CD4-positive, alpha-beta T cell (primary cell): ENCODE results near the gene CLSTN3. TPM values are rescaled to one million over a fixed set of nuclear protein-coding genes. Genes with fewer than 3 reads are reported as not detected.

Experiments used
- ATAC-seq: fragments of 200-7000 bp; cut with Tn5 transposase; one replicate; pipeline ENCODE4 v1.10.0; 2022; ENCODE audit warnings: mild to moderate bottlenecking; ENCODE audit not compliant: poor library complexity
- CTCF ChIA-PET: fragments of 350-600 bp; sonication (Branson Sonifier 250); formaldehyde crosslinking; loops from one replicate; lab custom pipeline; 2021; ENCODE audit warnings: antibody characterized with exemption, inconsistent platforms; lab: Charles Lee
- POLR2A ChIA-PET: fragments of 350-600 bp; sonication (Branson Sonifier 250); formaldehyde crosslinking; loops from one replicate; lab custom pipeline; 2021; ENCODE audit warnings: antibody characterized with exemption, inconsistent platforms; lab: Charles Lee
- DNase-seq, 14 experiments: peaks; one replicate each; pipeline ENCODE4 v3.0.0-alpha.2; 2013 to 2020; ENCODE audit warnings: mixed read lengths in 2 of 14
- H3K27ac ChIP-seq, 2 donors: one replicate each; pipeline versions ENCODE4 v1.5.1 to v1.7.0; 2013; ENCODE audit warnings: low read length in 2 of 2, low read depth in 1 of 2, mild to moderate bottlenecking in 1 of 2
- H3K27me3 ChIP-seq, 2 experiments: 1 replicate in 1 of 2; 2 replicates in 1 of 2; pipeline versions ENCODE4 v1.6.1 to v1.7.0; 2013; ENCODE audit warnings: low read length in 2 of 2, control low read depth in 1 of 2, mild to moderate bottlenecking in 1 of 2, moderate library complexity in 1 of 2; ENCODE audit not compliant: insufficient read depth in 2 of 2, control insufficient read depth in 1 of 2
- H3K36me3 ChIP-seq: one replicate; pipeline ENCODE4 v1.6.1; 2013; ENCODE audit warnings: low read length, control low read depth; ENCODE audit not compliant: insufficient read depth
- H3K4me1 ChIP-seq: one replicate; pipeline ENCODE4 v1.6.1; 2013; ENCODE audit warnings: low read length, control low read depth; ENCODE audit not compliant: insufficient read depth
- H3K4me3 ChIP-seq: one replicate; pipeline ENCODE4 v1.5.1; 2013; ENCODE audit warnings: mild to moderate bottlenecking, low read length, moderate library complexity
- H3K9me3 ChIP-seq, 2 experiments: 1 replicate in 1 of 2; 2 replicates in 1 of 2; pipeline versions ENCODE4 v1.6.1 to v1.7.0; 2013; ENCODE audit warnings: low read length in 2 of 2, mild to moderate bottlenecking in 2 of 2, control low read depth in 1 of 2, moderate library complexity in 1 of 2; ENCODE audit not compliant: control insufficient read depth in 1 of 2, insufficient read depth in 1 of 2
- H3K27ac Mint-ChIP-seq: one replicate; pipeline ENCODE4 v1.8.0; 2020; ENCODE audit warnings: mixed read lengths
- H3K27me3 Mint-ChIP-seq: one replicate; pipeline ENCODE4 v1.8.0; 2021; ENCODE audit warnings: mixed read lengths
- H3K36me3 Mint-ChIP-seq: one replicate; pipeline ENCODE4 v1.8.0; 2021; ENCODE audit warnings: low read depth, mixed read lengths
- H3K4me1 Mint-ChIP-seq: one replicate; pipeline ENCODE4 v1.8.0; 2021; ENCODE audit warnings: low read depth, mixed read lengths
- H3K4me3 Mint-ChIP-seq: one replicate; pipeline ENCODE4 v1.8.0; 2020; ENCODE audit warnings: mild to moderate bottlenecking, mixed read lengths
- H3K9me3 Mint-ChIP-seq: one replicate; pipeline ENCODE4 v1.8.0; 2020; ENCODE audit warnings: mixed read lengths
- CTCF ChIP-seq: fragments of 200-600 bp; IDR thresholded peaks from one replicate; pipeline ENCODE4 v1.8.0; 2022; ENCODE audit warnings: antibody characterized with exemption, mild to moderate bottlenecking
- intact Hi-C, 2 experiments: fragments of 100-400 bp; cut with DNase I in 1 of 2; cut with micrococcal nuclease in 1 of 2; formaldehyde crosslinking; loops; one replicate each; pipeline versions ENCODE4 v1.15.1 to v1.9.0; 2023 to 2025; cut with DNase I, micrococcal nuclease
- total RNA-seq, 174 experiments: library from RNA in 2 of 174; stranded (reverse) in 2 of 174; gene quantifications; one replicate each; pipeline ENCODE4 v1.2.3 and lab custom pipeline; 2021 to 2026

Gene CLSTN3
- total RNA-seq, 2 experiments from 2014 or later = 29.1 to 33.9 TPM

- Mint-ChIP-seq H3K27me3 (no peaks in the 10 kb centered on the region), H3K9me3 (no peaks in the 10 kb centered on the region), H3K36me3 (peaks cover 64% of the 10 kb centered on the region), H3K27ac (no peak overlapping the region), H3K4me3 (peak overlapping the region; percentile 15), H3K4me1 (peaks cover 32% of the 10 kb centered on the region)
- H3K27me3 ChIP-seq = no peaks in the 10 kb centered on the region
- TF ChIP-seq CTCF = no peak
- POLR2A ChIA-PET = interaction anchor here (0.5 kb wide), 1 partner anchor 190 kb away, joined by 3 read pairs; no protein-coding TSS in a partner anchor
- CTCF ChIA-PET = no interaction called here
- DNase-seq = no peak
- H3K27ac ChIP-seq = no peak overlapping the region
- intact Hi-C loops = loop anchor here in 1 of 2 experiments (2.0 kb wide), 1 partner anchor 58 kb away; no protein-coding TSS in a partner anchor
- no peak overlapping the region for H3K4me3 ChIP-seq
- peaks cover 25% of the 10 kb centered on the region for H3K4me1 ChIP-seq
- ATAC-seq = no peak
- H3K36me3 ChIP-seq = peaks cover 54% of the 10 kb centered on the region
- H3K9me3 ChIP-seq = no peaks in the 10 kb centered on the region
These were observed 4.4 kb downstream of the CLSTN3 start for GRCh38 chr12:7134396-7135166.

GRCh38 chr12:7136071-7136470 lies 5.9 kb downstream of the CLSTN3 start:
- Mint-ChIP-seq H3K27ac (no peak overlapping the region), H3K4me1 (peaks cover 20% of the 10 kb centered on the region), H3K9me3 (no peaks in the 10 kb centered on the region), H3K36me3 (peaks cover 58% of the 10 kb centered on the region), H3K27me3 (no peaks in the 10 kb centered on the region), H3K4me3 (no peak overlapping the region)
- H3K36me3 ChIP-seq = peaks cover 63% of the 10 kb centered on the region
- no peaks in the 10 kb centered on the region for H3K27me3 ChIP-seq
- intact Hi-C loops = no loop called here
- ChIA-PET POLR2A (no interaction called here), CTCF (interaction anchor here (0.6 kb wide), 1 partner anchor 227 kb away, joined by 3 read pairs; no protein-coding TSS in a partner anchor)
- TF ChIP-seq CTCF = no peak
- DNase-seq = no peak
- H3K4me3 ChIP-seq = no peak overlapping the region
- ATAC-seq = no peak
- H3K9me3 ChIP-seq = no peaks in the 10 kb centered on the region
- H3K27ac ChIP-seq = no peak overlapping the region
- H3K4me1 ChIP-seq = peaks cover 14% of the 10 kb centered on the region

- Mint-ChIP-seq H3K4me3 (no peak overlapping the region), H3K9me3 (no peaks in the 10 kb centered on the region), H3K4me1 (peaks cover 14% of the 10 kb centered on the region), H3K36me3 (peaks cover 62% of the 10 kb centered on the region), H3K27me3 (no peaks in the 10 kb centered on the region), H3K27ac (no peak overlapping the region)
- POLR2A ChIA-PET = no interaction called here
- no peak overlapping the region for H3K27ac ChIP-seq
- peaks cover 69% of the 10 kb centered on the region for H3K36me3 ChIP-seq
- no peak overlapping the region for H3K4me3 ChIP-seq
- intact Hi-C loops = no loop called here
- H3K27me3 ChIP-seq = no peaks in the 10 kb centered on the region
- no peak for DNase-seq
- ATAC-seq = no peak
- no peak for TF ChIP-seq CTCF
- CTCF ChIA-PET = no interaction called here
- peaks cover 8% of the 10 kb centered on the region for H3K4me1 ChIP-seq
- H3K9me3 ChIP-seq = no peaks in the 10 kb centered on the region
These were observed 6.5 kb downstream of the CLSTN3 start for GRCh38 chr12:7136676-7137075.
